Kidney tubule cell (primary cell): Measurements from ENCODE around the gene MLH3.
"Not testable (repeated sequence)": the region's sequence is repeated elsewhere in the genome, so short reads cannot be mapped to it uniquely, and the experiment has no call there.

Experiments used
- DNase-seq: peaks from one replicate; pipeline ENCODE4 v3.0.0-alpha.2; 2018; ENCODE audit warnings: low spot score

MLH3 gene

DNA sequence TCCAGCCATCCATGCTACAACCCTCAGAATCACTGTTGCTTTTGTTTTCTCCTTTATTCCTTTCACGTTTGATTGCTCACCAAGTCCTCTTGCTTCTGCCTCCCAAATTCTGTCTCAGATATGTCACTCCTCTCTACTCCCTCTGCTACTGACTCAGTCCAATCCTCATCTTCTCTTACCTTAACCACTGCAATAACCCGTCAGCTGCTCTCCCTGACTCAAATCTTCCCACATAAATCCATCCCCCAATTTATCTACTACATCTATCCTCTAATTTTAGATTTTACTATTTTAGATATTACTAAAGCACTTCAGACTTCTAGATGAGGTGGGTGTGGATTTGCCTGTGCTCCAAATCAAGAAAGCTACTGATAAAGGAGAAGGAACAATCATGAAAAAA lies 25.4 kb downstream of the MLH3 start:
- no peak for DNase-seq

DNA sequence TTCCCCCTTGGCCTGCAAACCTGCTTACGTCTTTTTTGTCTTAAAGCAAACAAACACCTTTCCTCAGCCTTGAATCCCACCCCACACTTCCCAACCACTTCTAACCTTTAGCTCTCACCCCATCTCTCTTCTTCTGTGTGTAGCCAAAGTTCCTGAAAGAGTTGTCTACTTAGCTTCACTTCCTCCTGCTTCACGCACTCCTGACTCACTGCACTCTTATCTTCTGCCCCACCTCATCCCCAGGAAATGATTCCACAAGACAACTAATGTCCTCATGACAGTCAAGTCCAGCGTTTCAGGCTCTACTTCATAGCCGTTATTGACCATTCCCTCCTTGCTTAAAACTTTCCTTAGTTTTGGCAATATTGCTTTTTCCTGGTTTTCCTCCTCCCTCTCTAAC lies 26.2 kb downstream of the MLH3 start:
- peak; percentile 31 for DNase-seq

GRCh38 chr14:75023108-75023507 lies 28.2 kb downstream of the MLH3 start:
- DNase-seq: no peak

DNA sequence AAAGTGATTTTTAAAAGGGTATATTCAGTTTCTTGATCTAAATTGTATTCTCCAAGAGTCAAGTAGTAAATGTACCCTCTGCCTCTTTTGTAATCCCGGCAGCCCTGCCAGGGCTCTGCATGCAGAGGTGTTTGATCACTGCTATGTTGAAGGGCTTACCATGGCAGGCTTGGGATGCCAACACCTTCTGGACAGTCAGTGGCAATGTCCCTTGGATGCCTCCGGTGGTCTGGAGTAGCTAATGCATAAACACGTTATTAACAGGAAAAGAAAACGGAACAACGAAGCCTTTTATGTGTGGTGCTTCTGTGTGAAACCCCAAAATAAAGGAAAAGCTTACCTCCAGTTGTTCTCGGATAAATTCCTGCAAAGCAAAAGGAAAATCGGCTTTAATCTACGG lies 28.6 kb downstream of the MLH3 start:
- peak; percentile 15 for DNase-seq

DNA sequence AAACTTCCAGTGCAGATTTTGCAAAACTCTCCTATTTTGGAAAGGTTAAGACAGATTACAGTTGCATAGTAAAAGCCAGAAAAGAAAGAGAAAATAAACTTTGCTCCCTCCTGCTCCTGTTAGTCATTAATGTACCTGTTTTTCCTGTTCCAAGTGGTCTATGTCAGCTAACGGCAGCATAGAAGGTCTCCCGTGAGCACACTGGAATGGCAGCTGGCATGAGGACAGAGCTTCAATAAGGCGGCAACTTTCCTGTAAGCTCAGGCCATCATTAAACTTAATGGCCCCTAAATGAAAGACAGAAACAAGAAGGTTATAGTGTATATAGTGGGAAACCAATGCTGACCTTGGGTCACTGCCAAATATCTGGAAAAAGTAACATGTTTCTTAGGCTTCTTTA lies 32.6 kb downstream of the MLH3 start:
- DNase-seq: peak; percentile 38

GRCh38 chr14:75016815-75017214 lies 34.5 kb downstream of the MLH3 start:
- DNase-seq: no peak

DNA sequence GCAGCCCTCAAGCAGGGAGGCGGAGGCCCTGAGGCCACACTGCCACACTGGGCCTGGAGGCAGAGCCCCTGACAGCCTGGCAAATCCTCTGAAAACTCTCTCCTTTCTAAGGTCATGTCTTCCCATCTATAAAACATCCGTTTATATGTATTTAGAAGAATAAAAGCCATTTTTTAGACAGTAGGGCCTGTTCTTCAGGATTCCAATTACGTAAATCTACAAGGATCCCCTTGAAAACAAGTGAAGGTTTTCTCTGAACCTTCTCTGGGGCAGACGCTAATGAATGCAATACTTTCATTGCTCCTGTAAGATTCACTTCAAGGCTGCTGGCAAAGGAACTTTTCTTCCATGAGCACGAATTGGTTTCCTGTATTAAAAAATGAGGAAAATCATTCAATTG lies 35.8 kb downstream of the MLH3 start:
- no peak for DNase-seq

GRCh38 chr14:75013290-75013689 lies 38.0 kb downstream of the MLH3 start:
- no peak for DNase-seq

DNA sequence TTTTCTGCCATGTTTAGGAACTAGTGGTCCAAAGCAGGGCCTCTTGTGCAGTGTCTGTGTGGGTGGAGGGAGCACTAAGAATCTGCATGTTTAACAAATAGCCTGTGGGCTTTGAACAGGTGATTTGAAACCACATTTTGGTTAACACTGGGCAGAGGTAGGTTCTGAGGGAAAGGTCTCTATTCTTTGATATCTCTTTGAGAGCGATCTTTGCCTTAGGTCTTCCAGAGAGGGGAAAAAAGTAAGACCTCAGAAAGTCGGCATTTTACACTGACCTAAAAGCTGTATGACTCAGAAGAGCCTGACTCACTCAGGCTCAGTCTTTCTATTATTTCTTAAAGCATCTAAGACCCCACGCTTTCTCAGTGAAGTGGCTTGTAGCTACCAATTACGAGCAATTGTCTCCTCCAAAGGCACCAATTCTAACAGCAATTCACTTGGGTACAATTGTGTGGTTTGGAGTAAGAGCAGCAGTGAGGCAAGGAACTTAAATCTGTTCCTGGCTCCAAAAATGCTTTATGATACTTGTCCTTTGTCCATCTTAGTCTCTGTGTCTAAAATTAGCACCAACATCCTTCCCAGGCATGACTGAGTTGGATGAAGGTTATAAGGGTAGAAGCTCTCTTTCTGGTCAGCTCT lies 39.8 kb downstream of the MLH3 start:
- peak; percentile 38 for DNase-seq

- DNase-seq: no peak
These were observed 40.7 kb downstream of the MLH3 start for GRCh38 chr14:75010472-75011093.

DNA sequence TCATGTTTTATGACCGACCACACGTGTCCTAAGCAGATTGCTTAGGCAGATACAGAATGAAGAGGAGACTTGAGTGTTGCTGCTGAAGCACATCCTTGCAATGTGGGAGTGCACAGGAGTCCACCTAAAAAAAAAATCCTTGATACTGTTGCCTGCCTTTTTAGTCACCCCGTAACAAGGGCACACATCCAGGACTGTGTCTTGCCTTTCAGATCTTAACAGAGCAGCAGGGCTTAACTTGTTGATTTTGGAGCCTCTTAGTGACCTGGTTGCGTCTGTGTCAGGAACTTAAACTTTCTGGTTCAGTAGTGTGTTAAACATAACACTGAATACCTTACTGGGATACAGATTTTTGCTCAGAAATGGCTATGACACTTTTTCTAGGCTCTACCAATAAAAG lies 42.1 kb downstream of the MLH3 start:
- no peak for DNase-seq

DNA sequence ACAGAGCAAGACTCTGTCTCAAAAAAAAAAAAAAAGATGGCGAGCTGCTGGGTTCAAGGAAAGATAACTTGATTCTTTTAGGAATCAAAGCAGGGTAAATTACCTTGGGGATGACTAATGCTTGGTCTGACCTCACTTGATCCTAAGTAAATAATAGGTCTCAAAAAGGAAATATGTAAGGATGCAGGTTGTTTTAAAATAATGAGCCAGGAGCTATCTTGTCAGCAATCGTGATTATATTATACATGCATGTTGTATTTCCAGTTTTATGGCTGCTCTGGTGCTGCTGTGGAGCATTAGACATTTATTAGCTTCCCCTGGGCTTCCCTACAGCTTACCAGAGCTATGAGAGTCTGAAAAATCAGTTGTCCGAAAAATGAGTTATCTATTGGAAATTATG lies 45.9 kb downstream of the MLH3 start:
- DNase-seq: no peak

DNA sequence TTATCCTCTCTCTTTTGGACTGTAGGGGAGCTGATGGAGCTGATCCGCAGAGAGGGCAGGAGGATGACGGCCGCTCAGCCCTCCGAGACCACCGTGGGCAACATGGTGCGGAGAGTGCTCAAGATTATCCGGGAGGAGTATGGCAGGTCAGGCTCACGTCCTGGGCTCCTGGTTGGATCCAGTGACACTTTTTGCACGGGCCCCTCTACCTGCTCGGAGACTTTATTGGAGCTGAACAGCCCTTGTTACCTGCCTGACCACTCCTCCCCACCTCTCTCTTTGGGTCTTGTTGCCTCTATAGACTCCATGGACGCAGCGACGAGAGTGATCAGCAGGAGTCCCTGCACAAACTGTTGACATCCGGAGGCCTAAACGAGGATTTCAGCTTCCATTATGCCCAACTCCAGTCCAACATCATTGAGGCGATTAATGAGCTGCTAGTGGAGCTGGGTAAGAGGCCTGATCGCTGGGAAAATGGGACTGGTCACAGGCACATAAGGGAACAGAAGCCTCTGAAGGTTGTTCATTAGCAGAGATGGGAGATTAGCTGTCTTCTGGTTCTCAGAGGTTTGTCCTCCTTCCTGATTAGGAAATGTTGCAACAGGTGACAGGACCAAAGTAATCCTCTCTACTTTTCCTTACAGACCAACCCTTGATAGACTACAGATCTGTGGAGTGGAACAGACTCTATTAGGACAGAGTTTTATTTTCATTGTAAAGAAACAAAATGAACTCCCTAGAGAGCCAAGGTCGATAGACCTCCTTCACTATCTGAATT lies 47.8 kb downstream of the MLH3 start:
- no peak for DNase-seq

DNA sequence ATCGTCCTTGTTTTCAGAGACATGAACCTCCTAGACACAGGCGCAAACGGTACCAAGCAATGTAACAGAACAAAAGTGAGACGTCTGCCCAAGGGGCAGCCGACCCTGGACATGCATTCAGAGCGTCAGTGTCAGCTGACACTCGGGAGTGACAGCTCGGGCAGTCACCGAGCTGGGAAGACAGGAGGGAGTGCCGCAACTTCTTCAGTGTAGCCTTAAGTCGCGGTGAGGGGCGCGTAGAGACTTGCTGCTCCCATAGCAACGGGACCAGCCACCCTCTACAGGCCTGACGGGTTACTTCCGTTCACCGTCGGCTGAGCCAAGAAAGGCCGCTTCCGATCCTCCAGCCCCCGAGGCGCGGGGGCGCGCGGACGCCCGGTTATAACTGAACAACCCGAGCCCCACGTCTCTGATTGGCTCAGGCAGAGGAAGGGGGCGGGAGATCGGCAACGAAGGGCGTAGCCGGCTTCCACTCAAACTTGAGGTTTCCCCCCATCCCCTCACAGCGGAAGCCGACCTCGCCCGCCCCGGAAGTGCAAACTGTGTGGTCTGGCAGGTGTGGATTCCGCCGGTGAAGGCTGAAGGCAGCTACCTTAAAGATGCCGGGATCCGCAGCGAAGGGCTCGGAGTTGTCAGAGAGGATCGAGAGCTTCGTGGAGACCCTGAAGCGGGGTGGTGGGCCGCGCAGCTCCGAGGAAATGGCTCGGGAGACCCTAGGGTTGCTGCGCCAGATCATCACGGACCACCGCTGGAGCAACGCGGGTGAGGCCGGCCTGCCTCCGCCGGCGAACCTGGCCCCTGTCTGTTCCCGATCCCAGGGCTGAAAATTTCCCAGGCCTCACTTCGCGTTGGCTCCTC lies 48.6 kb downstream of the MLH3 start, which contains the start of gene EIF2B2:
TSS of gene EIF2B2 (plus strand) at position 530 of the 858 bp plus-strand sequence. CDS start at position 600, 70 bp downstream.
- DNase-seq: peak; percentile 97

- no peak for DNase-seq
These were observed 49.4 kb downstream of the MLH3 start for GRCh38 chr14:75001899-75002298.

GRCh38 chr14:75001261-75001660 lies 50.0 kb downstream of the MLH3 start:
- no peak for DNase-seq

GRCh38 chr14:74995781-74996180 lies 55.5 kb downstream of the MLH3 start:
- DNase-seq: not testable (repeated sequence)

DNA sequence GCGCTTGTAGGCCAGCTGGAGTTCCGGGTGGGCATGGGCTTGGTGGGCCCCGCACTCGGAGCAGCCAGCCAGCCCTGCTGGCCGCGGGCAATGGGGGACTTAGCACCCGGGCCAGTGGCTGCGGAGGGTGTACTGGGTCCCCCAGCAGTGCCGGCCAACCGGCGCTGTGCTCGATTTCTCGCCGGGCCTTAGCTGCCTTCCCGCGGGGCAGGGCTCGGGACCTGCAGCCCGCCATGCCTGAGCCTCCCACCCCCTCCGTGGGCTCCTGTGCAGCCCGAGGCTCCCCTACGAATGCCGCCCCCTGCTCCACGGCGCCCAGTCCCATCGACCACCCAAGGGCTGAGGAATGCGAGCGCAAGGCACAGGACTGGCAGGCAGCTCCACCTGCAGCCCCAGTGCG lies 57.1 kb downstream of the MLH3 start:
- not testable (repeated sequence) for DNase-seq

- no peak for DNase-seq
These were observed 62.3 kb downstream of the MLH3 start for GRCh38 chr14:74988993-74989392.

GRCh38 chr14:74988131-74988530 lies 63.1 kb downstream of the MLH3 start:
- peak; percentile 96 for DNase-seq

GRCh38 chr14:74985806-74986205 lies 65.5 kb downstream of the MLH3 start:
- DNase-seq: no peak

DNA sequence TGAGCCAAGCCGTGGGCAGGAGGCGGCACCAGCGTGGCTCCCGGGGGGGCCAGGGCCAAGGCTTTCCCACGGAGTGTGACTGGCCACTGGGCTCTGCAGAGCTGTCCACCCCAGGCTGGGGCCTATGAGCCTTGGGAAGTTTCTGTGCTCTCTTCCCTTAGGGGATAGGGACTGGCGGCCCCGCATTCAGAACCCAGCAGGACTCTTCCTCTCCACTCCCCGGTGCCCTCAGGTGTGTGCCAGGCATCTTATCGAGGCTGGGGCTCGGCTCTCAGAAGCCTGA lies 66.3 kb downstream of the MLH3 start:
- DNase-seq: no peak
